SHP77 (cell line): Measurements from ENCODE around the gene PWWP2B.

Experiments
- DNase-seq, 2 experiments: peaks; one replicate each; lab custom pipeline; 2025; lab: John Stamatoyannopoulos, UW

The PWWP2B gene

DNA sequence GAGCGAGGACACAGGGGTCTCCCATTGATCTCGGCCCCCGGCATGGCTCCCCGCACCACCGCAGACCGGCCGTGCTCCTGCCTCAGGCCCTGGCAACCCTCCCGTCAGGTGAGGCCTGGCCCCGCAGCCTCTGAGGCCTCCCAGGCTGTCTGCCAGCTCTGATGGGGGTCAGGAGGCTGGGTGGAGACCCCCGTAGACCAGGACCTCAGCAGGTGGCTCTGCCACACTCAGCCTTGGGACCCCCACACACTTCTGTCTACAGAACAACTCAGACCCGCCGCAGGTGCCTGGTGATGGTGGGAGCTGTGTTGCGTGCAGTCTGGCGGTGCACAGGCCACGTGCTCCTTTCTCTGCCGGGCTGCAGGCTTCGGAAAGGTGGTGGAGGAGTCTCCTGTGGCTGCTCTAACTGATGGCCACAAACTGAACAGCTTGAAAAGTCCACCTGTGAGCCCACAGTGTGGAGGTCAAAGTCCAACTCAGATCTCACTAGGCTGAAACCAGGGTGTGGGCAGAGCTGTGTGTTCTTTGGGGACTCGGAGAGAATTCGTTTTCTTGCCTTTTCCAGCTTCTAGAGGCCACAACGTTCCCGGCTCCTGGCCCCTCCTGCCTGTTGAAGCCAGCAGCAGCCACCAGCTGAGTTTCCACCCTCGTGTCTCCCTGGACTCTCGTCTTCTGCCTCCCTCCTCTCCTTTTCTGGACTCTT is 62.5 kb downstream of the PWWP2B start:
- no peak for DNase-seq

DNA sequence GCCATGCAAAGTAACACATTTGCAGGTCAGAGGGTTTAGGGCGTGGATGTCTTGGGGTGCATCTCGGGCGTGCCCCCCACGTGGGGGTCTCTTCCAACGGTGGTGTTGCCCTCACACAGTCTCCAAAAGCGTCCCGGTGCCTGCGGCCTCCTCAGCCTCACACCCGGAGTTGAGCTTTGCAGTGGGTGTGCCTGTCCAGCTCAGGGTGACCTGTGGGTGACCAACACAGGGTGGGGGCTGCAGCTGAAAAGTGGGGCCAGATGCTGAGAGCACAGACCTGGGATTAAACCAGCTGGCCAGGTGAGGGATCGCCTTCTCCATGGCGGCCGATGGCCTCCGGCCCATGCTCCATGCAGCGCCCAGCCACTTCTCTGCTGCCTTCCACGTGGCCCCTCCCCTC is 63.1 kb downstream of the PWWP2B start:
- DNase-seq, result no peak

- DNase-seq, result no peak
These were observed 63.7 kb downstream of the PWWP2B start for GRCh38 chr10:132460691-132461090.

- DNase-seq, result no peak
These were observed 64.2 kb downstream of the PWWP2B start for GRCh38 chr10:132461103-132461682.

DNA sequence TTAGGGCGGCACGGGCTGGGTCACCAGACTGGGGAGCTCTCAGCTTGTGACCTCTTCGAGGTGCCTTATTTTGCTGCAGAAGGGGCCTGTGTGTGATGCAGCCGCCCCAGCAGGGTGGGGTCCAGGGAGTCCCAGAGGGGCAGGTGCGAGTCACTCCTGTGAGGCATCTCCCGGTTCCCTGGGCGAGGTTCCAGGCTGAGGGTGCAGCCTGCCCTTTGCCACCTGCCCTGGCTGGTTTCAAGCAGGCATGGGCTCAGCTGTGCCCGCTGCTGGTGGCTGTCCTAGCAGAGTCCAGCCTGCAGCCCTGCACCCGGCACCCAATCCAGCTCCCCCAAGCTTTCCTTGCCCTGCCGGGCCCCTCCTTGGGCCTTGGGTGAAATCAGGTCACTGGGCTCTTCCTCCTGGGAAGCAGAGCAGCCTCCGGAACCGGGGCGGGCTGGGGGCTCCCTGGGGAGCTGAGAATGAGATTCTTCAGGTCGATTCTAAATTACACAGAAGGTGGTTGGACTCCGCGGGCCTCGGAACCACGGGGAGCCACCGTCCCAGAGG is 64.8 kb downstream of the PWWP2B start:
- peak; percentile 16 to 31 for DNase-seq

DNA sequence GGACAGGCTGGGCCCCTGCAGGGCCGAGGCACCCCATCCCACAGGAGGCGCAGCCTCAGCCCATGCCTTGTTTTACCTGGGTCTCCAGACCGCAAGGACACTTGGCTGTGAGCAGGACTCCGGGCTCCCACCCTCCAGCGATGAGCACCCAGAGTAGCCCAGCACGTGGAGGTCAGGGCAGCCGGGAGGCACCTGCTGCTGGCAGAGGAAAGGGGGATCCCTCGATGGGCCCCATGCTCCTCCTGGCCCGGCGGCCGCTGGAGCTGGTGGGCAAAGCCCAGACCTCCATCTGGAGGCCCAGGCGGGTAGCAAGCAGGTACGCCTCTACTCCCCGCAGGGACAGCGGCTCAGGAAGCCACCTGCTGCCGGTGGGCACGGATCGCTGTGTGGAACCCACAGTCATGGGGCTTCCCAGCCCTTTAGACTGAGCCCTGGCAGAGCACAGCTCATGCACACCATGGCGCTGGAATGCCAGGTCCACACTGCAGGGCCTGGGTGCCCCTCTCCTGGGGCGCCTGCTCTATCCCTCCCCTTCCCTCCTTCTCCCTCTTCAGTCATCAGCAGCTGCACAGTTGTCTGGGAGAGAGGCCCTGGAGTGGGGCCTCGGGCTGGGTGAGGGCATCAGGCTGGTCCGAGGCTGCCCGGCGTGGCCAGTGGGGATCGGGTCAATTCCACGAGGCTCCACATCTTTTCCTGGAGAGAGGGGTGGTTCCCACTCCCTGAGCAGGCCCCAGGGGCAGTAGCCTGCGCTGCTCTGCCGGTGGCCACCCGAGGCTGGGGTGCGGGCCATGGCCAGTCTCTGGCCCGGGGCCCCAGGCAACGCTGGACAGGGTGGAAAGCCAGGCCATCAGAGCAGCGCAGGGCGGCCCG is 65.7 kb downstream of the PWWP2B start:
- DNase-seq, result no peak

DNA sequence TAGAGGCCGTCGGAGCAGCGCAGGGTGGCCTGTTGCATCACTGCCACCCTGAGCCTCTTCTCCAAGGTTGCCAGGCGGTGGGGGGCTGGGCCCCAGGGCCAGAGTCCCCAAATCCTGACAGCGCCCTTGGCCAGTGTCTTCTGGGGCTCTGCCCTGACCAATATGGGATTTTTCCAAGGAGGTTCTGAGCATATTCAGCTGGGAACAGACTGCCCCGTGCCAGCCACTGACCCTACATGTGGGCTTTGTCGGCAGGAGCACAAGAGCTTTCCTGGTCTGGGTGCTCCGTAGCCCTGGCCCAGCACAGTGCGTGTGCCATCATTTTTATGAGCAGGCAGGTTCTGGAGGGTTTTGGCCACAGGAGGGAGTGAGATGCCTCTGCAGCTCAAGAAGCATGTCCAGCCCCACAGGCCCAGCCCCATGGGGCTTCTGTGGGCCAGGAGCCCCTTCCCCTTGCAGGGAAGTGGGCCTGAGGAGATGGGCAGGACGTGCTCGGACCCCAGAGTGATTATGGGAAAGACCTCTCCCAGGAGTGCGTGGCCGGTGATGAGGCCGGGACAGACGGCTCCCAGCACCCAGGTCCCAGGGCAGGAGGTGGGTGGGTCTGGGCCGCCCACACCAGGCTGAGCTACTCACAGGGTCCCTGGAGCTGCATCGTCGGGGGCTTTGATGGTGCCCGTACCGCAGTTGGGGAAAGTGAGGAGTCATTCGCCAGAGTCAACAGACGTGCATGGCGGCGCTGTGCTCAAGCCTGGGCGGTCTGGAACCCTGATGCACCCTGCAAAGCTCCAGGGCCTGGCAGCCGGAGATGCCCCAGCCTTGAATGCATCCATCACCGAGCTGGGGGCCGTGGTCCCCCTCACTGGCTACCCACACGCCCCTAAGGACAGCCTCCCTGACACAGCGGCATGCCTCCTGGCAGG is 66.6 kb downstream of the PWWP2B start:
- DNase-seq, result no peak

DNA sequence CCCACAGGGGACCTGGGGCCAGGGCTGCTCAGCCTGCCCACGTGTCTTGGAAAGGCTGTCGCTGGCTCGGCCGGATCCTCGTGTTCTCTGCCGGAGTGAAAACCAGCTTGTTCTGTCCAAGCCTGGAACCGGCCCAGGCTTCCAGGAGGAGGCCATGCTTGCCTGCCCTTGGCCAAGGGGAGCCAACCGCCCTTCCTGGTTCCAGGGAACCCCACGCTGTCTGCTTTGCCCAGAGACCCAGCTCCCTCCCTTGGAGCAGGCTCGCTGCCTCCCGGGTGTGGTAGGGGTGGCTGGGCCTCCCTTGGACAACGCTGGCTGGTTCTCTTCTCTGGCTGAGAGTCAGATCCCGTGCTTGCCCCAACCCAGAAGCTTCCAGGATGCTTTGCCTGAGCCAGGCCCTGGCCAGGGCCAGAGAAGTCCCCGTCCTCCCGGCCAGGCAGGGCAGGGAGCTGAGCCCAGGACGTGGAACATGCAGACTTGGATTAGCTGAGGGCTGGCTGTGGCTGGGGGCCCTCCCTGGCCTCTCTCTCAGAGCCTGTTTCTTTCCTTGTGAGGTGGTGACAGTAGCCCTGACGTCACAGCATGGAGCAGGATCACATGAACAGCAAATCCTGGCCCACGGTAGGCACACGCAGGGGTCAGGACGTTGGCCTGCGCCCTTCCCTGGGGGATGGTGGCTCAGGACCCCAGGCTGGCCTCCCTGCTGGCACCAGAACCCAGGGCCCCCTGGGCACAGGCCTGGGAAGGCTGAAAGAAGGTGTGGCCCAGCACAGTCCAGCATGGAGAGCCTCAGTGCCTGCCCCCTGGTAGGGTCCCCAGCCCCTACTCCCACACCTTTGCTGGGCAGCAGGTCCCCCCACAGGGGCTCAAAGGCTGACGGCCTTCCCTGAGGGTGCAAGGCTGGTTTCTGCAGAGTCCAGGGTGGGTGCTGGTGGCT is 67.5 kb downstream of the PWWP2B start:
- no peak for DNase-seq

DNA sequence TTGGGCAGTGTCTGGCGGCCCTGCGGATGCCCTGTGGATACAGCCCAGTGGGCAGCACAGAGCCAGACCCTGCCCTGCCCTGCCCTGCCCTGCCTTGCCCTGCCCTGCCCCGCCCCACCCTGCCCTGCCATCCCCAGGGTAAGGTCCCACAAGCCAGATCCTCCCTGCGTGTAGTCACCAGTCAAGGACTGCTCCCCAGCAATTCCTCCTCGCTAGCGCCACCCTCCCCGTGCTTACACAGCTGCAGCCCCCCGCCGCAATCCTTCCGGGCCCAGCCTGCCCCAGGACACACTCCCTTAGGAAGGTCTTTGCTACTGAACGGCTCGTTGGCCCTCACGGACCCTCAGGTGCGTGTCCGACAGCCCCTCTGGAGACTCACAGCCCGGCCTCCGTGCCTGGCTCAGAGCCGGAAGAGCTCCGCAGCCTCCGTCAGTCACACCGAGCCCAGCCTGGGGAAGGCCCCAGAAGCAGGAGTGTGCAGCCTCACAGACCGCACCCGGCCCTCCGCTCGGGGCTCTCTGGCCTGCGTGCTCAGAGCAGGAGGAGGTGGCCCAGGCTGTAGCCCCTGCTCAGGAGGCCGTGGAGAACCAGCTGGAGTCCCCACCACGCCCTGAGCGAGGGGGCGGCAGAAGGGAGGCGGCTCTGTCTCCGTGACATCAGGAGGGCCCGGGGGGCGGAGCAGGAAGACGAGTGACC is 68.3 kb downstream of the PWWP2B start:
- DNase-seq, result no peak

DNA sequence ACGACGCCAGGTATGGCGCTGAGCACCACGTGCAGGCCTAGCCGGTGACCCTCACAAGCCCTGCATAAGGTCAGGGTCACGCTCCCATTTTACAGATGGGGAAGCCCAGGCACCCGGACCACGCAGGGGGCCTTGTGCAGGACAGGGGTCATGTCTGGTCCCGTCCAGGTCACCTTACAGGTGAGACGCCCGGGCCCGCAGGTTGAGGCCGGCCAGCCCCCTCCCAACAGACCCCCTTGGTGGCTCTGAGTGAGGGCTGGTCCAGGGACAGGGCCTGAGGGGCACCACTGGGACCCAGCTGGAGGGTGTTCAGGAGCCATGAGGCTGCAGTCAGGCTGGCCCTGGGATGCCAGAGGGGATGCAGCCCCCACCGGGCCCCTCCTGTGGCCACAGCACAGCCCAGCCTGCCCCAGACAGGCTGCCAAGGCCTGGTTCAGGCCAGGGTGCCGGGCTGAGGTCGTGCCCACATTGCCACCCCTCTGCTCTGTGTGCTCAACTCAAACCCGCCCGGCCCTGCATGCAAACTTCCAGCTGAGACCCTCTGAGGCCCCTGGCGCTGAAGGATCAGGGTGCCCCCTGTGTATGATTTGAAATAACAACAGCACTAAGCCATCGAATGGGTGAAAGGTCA is 69.0 kb downstream of the PWWP2B start:
- no peak for DNase-seq

- DNase-seq, result no peak
These were observed 69.8 kb downstream of the PWWP2B start for GRCh38 chr10:132466520-132467463.
